CD4-positive, alpha-beta T cell treated with Interleukin-17A for 1 hour (primary cell): Measurements from ENCODE around the gene PTGDS.

Experiments
- DNase-seq: peaks from one replicate; pipeline ENCODE4 v3.0.0-alpha.2; 2020

Gene PTGDS

GRCh38 chr9:136992819-136993369 is 15.6 kb downstream of the PTGDS start:
- DNase-seq: no peak

GRCh38 chr9:136994180-136994887 is 17.0 kb downstream of the PTGDS start:
- no peak for DNase-seq

GRCh38 chr9:136994888-136995230 is 17.6 kb downstream of the PTGDS start:
- no peak for DNase-seq

- no peak for DNase-seq
These were observed 18.1 kb downstream of the PTGDS start for GRCh38 chr9:136995362-136995761.

- no peak for DNase-seq
These were observed 18.5 kb downstream of the PTGDS start for GRCh38 chr9:136995772-136996311.

- peak; percentile 70 for DNase-seq
These were observed 19.3 kb downstream of the PTGDS start, which contains the start of gene CLIC3 for GRCh38 chr9:136996361-136997292. TSS of gene CLIC3 (minus strand) at chr9:136996568. CDS start at chr9:136996543, 25 bp downstream.

- no peak for DNase-seq
These were observed 20.1 kb downstream of the PTGDS start for GRCh38 chr9:136997371-136997770.

GRCh38 chr9:136997830-136998234 is 20.5 kb downstream of the PTGDS start:
- peak; percentile 65 for DNase-seq

- DNase-seq: peak; percentile 58
These were observed 23.1 kb downstream of the PTGDS start for GRCh38 chr9:137000177-137000930.

GRCh38 chr9:137001857-137002645 is 24.7 kb downstream of the PTGDS start:
- DNase-seq: no peak

- DNase-seq: no peak
These were observed 25.3 kb downstream of the PTGDS start for GRCh38 chr9:137002646-137003041.

GRCh38 chr9:137004285-137004684 is 27.0 kb downstream of the PTGDS start:
- DNase-seq: peak; percentile 35

- no peak for DNase-seq
These were observed 29.1 kb downstream of the PTGDS start for GRCh38 chr9:137006116-137007003.

GRCh38 chr9:137007108-137007815 is 30.0 kb downstream of the PTGDS start:
- no peak for DNase-seq

GRCh38 chr9:137007816-137008270 is 30.5 kb downstream of the PTGDS start:
- DNase-seq: no peak

- no peak for DNase-seq
These were observed 31.0 kb downstream of the PTGDS start for GRCh38 chr9:137008312-137008711.

GRCh38 chr9:137009217-137009616 is 31.9 kb downstream of the PTGDS start:
- no peak for DNase-seq

GRCh38 chr9:137009938-137010732 is 32.8 kb downstream of the PTGDS start:
- no peak for DNase-seq

- DNase-seq: no peak
These were observed 33.9 kb downstream of the PTGDS start for GRCh38 chr9:137011156-137011555.
